Glutamatergic neuron (in vitro differentiated cells): ENCODE data around the gene SEMA4A. TPM values are rescaled to one million over a fixed set of nuclear protein-coding genes. Genes with fewer than 3 reads are reported as not detected.

Experiments
- DNase-seq: peaks from one replicate; pipeline ENCODE4 v3.0.0; 2022
- H3K27ac Mint-ChIP-seq: one replicate; pipeline ENCODE4 v1.8.0; 2020; ENCODE audit warnings: mild to moderate bottlenecking, mixed read lengths, inconsistent platforms; ENCODE audit not compliant: unreplicated experiment
- H3K27me3 Mint-ChIP-seq: one replicate; pipeline ENCODE4 v1.8.0; 2020; ENCODE audit warnings: mild to moderate bottlenecking, moderate library complexity, mixed read lengths, inconsistent platforms; ENCODE audit not compliant: unreplicated experiment
- H3K36me3 Mint-ChIP-seq: one replicate; pipeline ENCODE4 v1.8.0; 2020; ENCODE audit warnings: mild to moderate bottlenecking, mixed read lengths, inconsistent platforms; ENCODE audit not compliant: unreplicated experiment
- H3K4me1 Mint-ChIP-seq: one replicate; pipeline ENCODE4 v1.8.0; 2020; ENCODE audit warnings: mild to moderate bottlenecking, low read depth, mixed read lengths, inconsistent platforms; ENCODE audit not compliant: unreplicated experiment
- H3K4me3 Mint-ChIP-seq: one replicate; pipeline ENCODE4 v1.8.0; 2020; ENCODE audit warnings: mild to moderate bottlenecking, mixed read lengths, inconsistent platforms; ENCODE audit not compliant: unreplicated experiment
- H3K9me3 Mint-ChIP-seq: one replicate; pipeline ENCODE4 v1.8.0; 2020; ENCODE audit warnings: mild to moderate bottlenecking, moderate library complexity, mixed read lengths, inconsistent platforms; ENCODE audit not compliant: unreplicated experiment
- total RNA-seq: library from RNA; stranded (reverse); fragmentation: NEBNext Ultra II Directional; extraction: Animal tissue kit (Norgen Biotek cat#: 25700); gene quantifications from one replicate; pipeline ENCODE4 v1.2.1, GENCODE V29; 2021; ENCODE audit not compliant: unreplicated experiment
- TF ChIP-seq, protein P1 (sequence below): fragments of 200-600 bp; sonication (generic); IDR thresholded peaks from one replicate; pipeline ENCODE4 v1.5.0; 2021; ENCODE audit not compliant: partially characterized antibody, unreplicated experiment

The SEMA4A gene
- total RNA-seq, 1 donor from 2014 or later: 4.0 TPM

DNA sequence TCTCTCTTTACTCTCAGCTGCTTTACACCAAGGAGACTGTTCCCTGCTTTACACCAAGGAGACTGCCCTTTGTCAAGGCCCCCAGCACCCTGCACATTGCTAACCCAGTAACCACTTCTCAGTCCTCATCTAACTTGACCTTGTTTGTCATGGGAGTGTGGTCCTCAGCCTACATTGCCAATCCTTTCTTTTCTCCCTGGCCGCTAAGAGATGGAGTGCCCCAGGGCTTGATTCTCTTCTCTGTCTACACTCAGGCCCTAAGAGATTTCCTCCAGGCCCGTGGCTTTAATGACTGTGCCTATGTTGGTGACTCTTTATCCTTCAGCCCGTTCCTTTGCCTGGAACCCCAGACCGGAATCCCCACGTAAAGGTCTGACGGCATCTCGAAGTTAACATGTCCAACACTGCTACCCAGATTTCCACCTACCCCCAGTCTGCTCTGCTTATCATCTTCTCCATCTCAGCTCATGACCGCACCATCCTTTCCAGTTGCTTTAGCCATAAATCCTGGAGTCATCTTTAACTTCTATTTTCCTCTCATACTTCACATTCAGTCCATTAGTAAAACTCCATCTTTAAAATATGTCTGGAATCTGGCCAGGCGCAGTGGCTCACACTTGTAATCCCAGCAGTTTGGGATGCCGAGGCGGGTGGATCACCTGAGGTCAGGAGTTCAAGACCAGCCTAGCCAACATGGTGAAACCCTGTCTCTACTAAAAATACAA, 9.5 kb upstream of the SEMA4A start:
- peaks cover 9% of the 10 kb centered on the region for H3K27me3 Mint-ChIP-seq
- DNase-seq: no peak
- TF ChIP-seq, protein P1, sequence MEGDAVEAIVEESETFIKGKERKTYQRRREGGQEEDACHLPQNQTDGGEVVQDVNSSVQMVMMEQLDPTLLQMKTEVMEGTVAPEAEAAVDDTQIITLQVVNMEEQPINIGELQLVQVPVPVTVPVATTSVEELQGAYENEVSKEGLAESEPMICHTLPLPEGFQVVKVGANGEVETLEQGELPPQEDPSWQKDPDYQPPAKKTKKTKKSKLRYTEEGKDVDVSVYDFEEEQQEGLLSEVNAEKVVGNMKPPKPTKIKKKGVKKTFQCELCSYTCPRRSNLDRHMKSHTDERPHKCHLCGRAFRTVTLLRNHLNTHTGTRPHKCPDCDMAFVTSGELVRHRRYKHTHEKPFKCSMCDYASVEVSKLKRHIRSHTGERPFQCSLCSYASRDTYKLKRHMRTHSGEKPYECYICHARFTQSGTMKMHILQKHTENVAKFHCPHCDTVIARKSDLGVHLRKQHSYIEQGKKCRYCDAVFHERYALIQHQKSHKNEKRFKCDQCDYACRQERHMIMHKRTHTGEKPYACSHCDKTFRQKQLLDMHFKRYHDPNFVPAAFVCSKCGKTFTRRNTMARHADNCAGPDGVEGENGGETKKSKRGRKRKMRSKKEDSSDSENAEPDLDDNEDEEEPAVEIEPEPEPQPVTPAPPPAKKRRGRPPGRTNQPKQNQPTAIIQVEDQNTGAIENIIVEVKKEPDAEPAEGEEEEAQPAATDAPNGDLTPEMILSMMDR: no peak
- H3K4me3 Mint-ChIP-seq: no peak overlapping the region
- H3K27ac Mint-ChIP-seq: no peak overlapping the region
- H3K4me1 Mint-ChIP-seq: peaks cover 5% of the 10 kb centered on the region
- no peaks in the 10 kb centered on the region for H3K36me3 Mint-ChIP-seq
- no peaks in the 10 kb centered on the region for H3K9me3 Mint-ChIP-seq

GRCh38 chr1:156144742-156145141, 8.6 kb upstream of the SEMA4A start:
- Mint-ChIP-seq H3K4me1 (peaks cover 5% of the 10 kb centered on the region), H3K27ac (peak overlapping the region; percentile 6), H3K4me3 (no peak overlapping the region), H3K27me3 (peaks cover 9% of the 10 kb centered on the region), H3K9me3 (no peaks in the 10 kb centered on the region), H3K36me3 (no peaks in the 10 kb centered on the region)
- TF ChIP-seq, protein P1: no peak
- no peak for DNase-seq

DNA sequence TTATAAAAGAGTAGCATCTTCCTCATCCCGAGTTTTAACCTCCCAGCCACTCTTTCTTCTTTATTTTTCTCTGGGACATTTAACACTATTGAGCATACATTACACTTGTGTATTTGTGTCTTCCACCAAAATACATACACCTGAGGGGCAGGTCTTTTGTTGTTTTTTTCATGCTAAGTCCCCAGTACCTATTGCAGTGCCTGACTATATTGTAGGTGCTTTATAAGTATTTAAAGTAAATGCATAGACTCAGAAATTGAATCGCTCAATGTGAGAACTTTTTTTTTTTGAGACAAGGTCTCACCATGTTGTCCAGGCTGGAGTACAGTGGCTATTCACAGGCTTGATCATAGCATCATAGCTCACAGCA, 7.8 kb upstream of the SEMA4A start:
- TF ChIP-seq, protein P1: no peak
- no peak overlapping the region for H3K27ac Mint-ChIP-seq
- peaks cover 9% of the 10 kb centered on the region for H3K4me1 Mint-ChIP-seq
- H3K27me3 Mint-ChIP-seq: peaks cover 10% of the 10 kb centered on the region
- no peaks in the 10 kb centered on the region for H3K36me3 Mint-ChIP-seq
- no peak for DNase-seq
- no peaks in the 10 kb centered on the region for H3K9me3 Mint-ChIP-seq
- no peak overlapping the region for H3K4me3 Mint-ChIP-seq

DNA sequence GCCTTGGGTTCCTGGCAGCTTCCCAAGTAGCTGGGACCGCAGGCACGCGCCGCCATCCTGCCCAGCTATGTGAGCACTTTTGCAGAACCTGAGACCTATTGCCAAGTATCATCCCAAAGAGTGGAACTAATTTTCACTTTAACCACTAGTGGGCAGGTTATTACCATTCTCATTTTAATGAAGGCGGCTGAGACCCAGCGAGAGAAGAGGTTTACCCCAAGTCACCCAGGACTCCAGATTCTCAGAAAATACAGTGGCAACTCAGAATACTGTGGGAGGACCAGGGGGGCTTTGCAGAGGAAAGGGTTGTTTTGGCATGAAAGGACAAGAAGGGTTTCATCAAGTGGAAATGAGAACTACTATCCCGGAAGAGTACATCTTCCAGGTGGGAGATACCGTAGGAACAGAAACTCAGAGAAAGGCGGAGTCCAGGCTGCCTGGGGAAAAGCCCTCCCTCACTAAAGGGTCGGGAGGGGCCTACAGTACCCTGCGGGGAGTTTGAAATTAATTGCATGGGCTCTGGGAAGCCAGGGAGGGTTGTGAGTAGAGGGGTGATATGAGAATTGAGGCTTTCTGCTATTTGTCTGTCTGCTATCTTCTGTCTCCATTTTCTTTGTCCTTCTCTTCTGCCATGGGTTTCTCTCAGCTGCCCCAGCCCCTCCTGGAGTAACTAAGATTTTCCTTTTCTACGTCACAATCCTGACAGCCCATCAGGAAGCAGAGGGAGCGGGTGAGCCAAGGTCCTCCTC, 7.2 kb upstream of the SEMA4A start:
- H3K4me1 Mint-ChIP-seq: peaks cover 9% of the 10 kb centered on the region
- DNase-seq: no peak

More for the DNA sequence above, 7.2 kb upstream of the SEMA4A start:
- TF ChIP-seq, protein P1: peak; percentile 57
- peaks cover 10% of the 10 kb centered on the region for H3K27me3 Mint-ChIP-seq
- no peaks in the 10 kb centered on the region for H3K9me3 Mint-ChIP-seq
- H3K27ac Mint-ChIP-seq: peak overlapping the region; percentile 36
- no peaks in the 10 kb centered on the region for H3K36me3 Mint-ChIP-seq
- peak overlapping the region; percentile 68 for H3K4me3 Mint-ChIP-seq
